GM13977 (cell line): ENCODE measurements around the gene NTN1.
A peak's percentile ranks its signal among the peaks of the same experiment; 100 is the strongest.
"Not testable (repeated sequence)": the region's sequence is repeated elsewhere in the genome, so short reads cannot be mapped to it uniquely, and the experiment has no call there.

ENCODE experiments used
- DNase-seq: peaks from one replicate; pipeline ENCODE4 v3.0.0; 2012; ENCODE audit warnings: low spot score
- CTCF ChIP-seq: IDR thresholded peaks from 2 replicates; pipeline ENCODE4 v1.5.1; 2012; ENCODE audit warnings: mild to moderate bottlenecking, control low read depth; ENCODE audit not compliant: insufficient read depth; ENCODE audit errors: extremely low read depth, missing control alignments
- in situ Hi-C: fragments of 300-500 bp; cut with MboI; formaldehyde crosslinking; loops from one replicate; pipeline ENCODE4 v1.12.0; 2022; ENCODE audit warnings: low sequenced_read_pairs, low pct_unique_long_range_greater_than_20kb, mixed read lengths, inconsistent platforms; ENCODE audit not compliant: unreplicated experiment

The NTN1 gene

GRCh38 chr17:9256361-9256750 lies 235.0 kb downstream of the NTN1 start:
- no peak for TF ChIP-seq CTCF
- in situ Hi-C loops: no loop called here
- no peak for DNase-seq

GRCh38 chr17:9256751-9257629 lies 235.7 kb downstream of the NTN1 start:
- DNase-seq: no peak
- in situ Hi-C loops: no loop called here
- peak; percentile 30 for TF ChIP-seq CTCF

- in situ Hi-C loops, DNase-seq: not testable (repeated sequence)
Measured at GRCh38 chr17:9257630-9257965, 236.3 kb downstream of the NTN1 start.

GRCh38 chr17:9258115-9259015 lies 237.1 kb downstream of the NTN1 start:
- DNase-seq: no peak
- in situ Hi-C loops: no loop called here
- no peak for TF ChIP-seq CTCF

GRCh38 chr17:9259419-9259818 lies 238.1 kb downstream of the NTN1 start:
- TF ChIP-seq CTCF: no peak
- no peak for DNase-seq
- in situ Hi-C loops: no loop called here

GRCh38 chr17:9261081-9262012 lies 240.0 kb downstream of the NTN1 start:
- no peak for TF ChIP-seq CTCF
- in situ Hi-C loops: no loop called here
- DNase-seq: no peak
